HEK293 (cell line): ENCODE results near the gene CKS2.

ENCODE experiments used
- GLI2 ChIP-seq: fragments of 450-650 bp; formaldehyde crosslinking; IDR thresholded peaks from 2 replicates; pipeline ENCODE4; 2017; ENCODE audit warnings: missing biosample characterization, missing genetic modification characterization, low read depth, borderline replicate concordance
- HOXC10 ChIP-seq: sonication (generic); formaldehyde crosslinking; IDR thresholded peaks from 2 replicates; pipeline ENCODE4 v1.8.1; 2023; ENCODE audit warnings: mild to moderate bottlenecking, missing genetic modification reagents
- HOXD13 ChIP-seq: sonication (generic); formaldehyde crosslinking; IDR thresholded peaks from 2 replicates; pipeline ENCODE4 v1.8.0; 2022; ENCODE audit warnings: missing genetic modification reagents, borderline replicate concordance
- MEIS1 ChIP-seq: sonication (generic); formaldehyde crosslinking; IDR thresholded peaks from 2 replicates; pipeline ENCODE4 v1.8.1; 2022; ENCODE audit warnings: missing genetic modification reagents, mild to moderate bottlenecking, borderline replicate concordance
- PBX3 ChIP-seq: sonication (generic); formaldehyde crosslinking; IDR thresholded peaks from 2 replicates; pipeline ENCODE4 v1.8.1; 2022; ENCODE audit warnings: mild to moderate bottlenecking, moderate library complexity, missing genetic modification reagents
- PRDM1 ChIP-seq: fragments of 450-650 bp; formaldehyde crosslinking; IDR thresholded peaks from 2 replicates; pipeline ENCODE4; 2016; ENCODE audit warnings: missing biosample characterization, missing genetic modification characterization
- SP7 ChIP-seq: fragments of 450-650 bp; formaldehyde crosslinking; IDR thresholded peaks from 2 replicates; pipeline ENCODE4 v1.5.1; 2016; ENCODE audit warnings: missing biosample characterization, missing genetic modification characterization
- ZBTB44 ChIP-seq: fragments of 450-650 bp; IDR thresholded peaks from 2 replicates; pipeline ENCODE4 v1.5.1; 2018; ENCODE audit warnings: missing biosample characterization, mild to moderate bottlenecking, missing genetic modification characterization
- ZBTB7A ChIP-seq: fragments of 450-650 bp; formaldehyde crosslinking; IDR thresholded peaks from 2 replicates; pipeline ENCODE4 v1.5.1; 2016; ENCODE audit warnings: low read depth, missing biosample characterization, missing genetic modification characterization
- ZBTB8A ChIP-seq: fragments of 450-650 bp; formaldehyde crosslinking; IDR thresholded peaks from 2 replicates; pipeline ENCODE4 v1.5.1; 2016; ENCODE audit warnings: missing biosample characterization, missing genetic modification characterization
- ZEB2 ChIP-seq: fragments of 450-650 bp; formaldehyde crosslinking; IDR thresholded peaks from 2 replicates; pipeline ENCODE4 v1.5.1; 2016; ENCODE audit warnings: missing biosample characterization, missing genetic modification characterization
- ZNF146 ChIP-seq: fragments of 450-650 bp; formaldehyde crosslinking; IDR thresholded peaks from 2 replicates; pipeline ENCODE4 v1.5.1; 2016; ENCODE audit warnings: missing biosample characterization, missing genetic modification characterization
- ZNF473 ChIP-seq: fragments of 450-650 bp; formaldehyde crosslinking; IDR thresholded peaks from 2 replicates; pipeline ENCODE4 v1.5.1; 2017; ENCODE audit warnings: missing biosample characterization, missing genetic modification characterization
- ZNF510 ChIP-seq: fragments of 450-650 bp; formaldehyde crosslinking; IDR thresholded peaks from 2 replicates; pipeline ENCODE4 v1.5.1; 2018; ENCODE audit warnings: mild to moderate bottlenecking, missing genetic modification characterization, missing biosample characterization; ENCODE audit not compliant: insufficient replicate concordance
- ZNF555 ChIP-seq: fragments of 450-650 bp; formaldehyde crosslinking; conservative IDR thresholded peaks from 2 replicates; pipeline ENCODE4 v1.5.1; 2017; ENCODE audit warnings: missing biosample characterization, mild to moderate bottlenecking, missing genetic modification characterization, inconsistent platforms
- ZNF558 ChIP-seq: fragments of 450-650 bp; formaldehyde crosslinking; IDR thresholded peaks from 2 replicates; pipeline ENCODE4 v1.5.1; 2016; ENCODE audit warnings: missing biosample characterization, missing genetic modification characterization
- ZNF560 ChIP-seq: fragments of 450-650 bp; formaldehyde crosslinking; IDR thresholded peaks from 2 replicates; pipeline ENCODE4 v1.5.1; 2017; ENCODE audit warnings: missing biosample characterization, missing genetic modification characterization, borderline replicate concordance
- ZNF561 ChIP-seq: fragments of 450-650 bp; IDR thresholded peaks from 2 replicates; pipeline ENCODE4 v1.5.1; 2018; ENCODE audit warnings: missing biosample characterization, missing genetic modification characterization, borderline replicate concordance
- ZNF600 ChIP-seq: fragments of 450-650 bp; formaldehyde crosslinking; IDR thresholded peaks from 2 replicates; pipeline ENCODE4 v1.5.1; 2016; ENCODE audit warnings: missing biosample characterization, missing genetic modification characterization
- ZNF623 ChIP-seq: fragments of 450-650 bp; formaldehyde crosslinking; IDR thresholded peaks from 2 replicates; pipeline ENCODE4 v1.5.1; 2016; ENCODE audit warnings: missing biosample characterization, missing genetic modification characterization
- ZNF639 ChIP-seq: fragments of 450-650 bp; formaldehyde crosslinking; IDR thresholded peaks from 2 replicates; pipeline ENCODE4 v1.5.1; 2016; ENCODE audit warnings: missing biosample characterization, missing genetic modification characterization
- ZNF776 ChIP-seq: fragments of 450-650 bp; formaldehyde crosslinking; IDR thresholded peaks from 2 replicates; pipeline ENCODE4 v1.5.0; 2017; ENCODE audit warnings: missing biosample characterization, missing genetic modification characterization, borderline replicate concordance
- ZNF791 ChIP-seq: fragments of 450-650 bp; formaldehyde crosslinking; IDR thresholded peaks from 2 replicates; pipeline ENCODE4 v1.5.1; 2016; ENCODE audit warnings: missing biosample characterization, missing genetic modification characterization
- ZNF837 ChIP-seq: fragments of 450-650 bp; formaldehyde crosslinking; IDR thresholded peaks from 2 replicates; pipeline ENCODE4 v1.5.1; 2016; ENCODE audit warnings: missing biosample characterization, missing genetic modification characterization
- ZSCAN16 ChIP-seq: fragments of 450-650 bp; formaldehyde crosslinking; IDR thresholded peaks from 2 replicates; pipeline ENCODE4 v1.5.1; 2016; ENCODE audit warnings: missing biosample characterization, missing genetic modification characterization
- TF ChIP-seq, protein P1 (sequence below): fragments of 450-650 bp; formaldehyde crosslinking; IDR thresholded peaks from 2 replicates; pipeline ENCODE4 v1.5.0; 2017; ENCODE audit warnings: missing biosample characterization, missing genetic modification characterization, borderline replicate concordance
- TF ChIP-seq, protein P2 (sequence below): fragments of 450-650 bp; formaldehyde crosslinking; IDR thresholded peaks from 2 replicates; pipeline ENCODE4 v1.5.1; 2016; ENCODE audit warnings: missing biosample characterization, missing genetic modification characterization, low read depth
- TF ChIP-seq, protein P3 (sequence below): fragments of 450-650 bp; formaldehyde crosslinking; IDR thresholded peaks from 2 replicates; pipeline ENCODE4 v1.5.1; 2017; ENCODE audit warnings: missing biosample characterization, missing genetic modification characterization

The CKS2 gene

GRCh38 chr9:89319015-89319905, 8.3 kb downstream of the CKS2 start (continued):
- TF ChIP-seq ZBTB44 (tag by site-specific recombination) (no peak), ZNF600 (no peak), ZNF558 (tag by site-specific recombination) (0 out of 2 replicates have a peak, but pooled peaks have one; percentile 17), GLI2 (tag by site-specific recombination) (no peak), PRDM1 (peak; percentile 34; the same call in 1 of the 2 replicates), PBX3 (CRISPR knock-in tag) (no peak), ZNF473 (no peak), ZNF837 (tag by site-specific recombination) (no peak), ZEB2 (tag by site-specific recombination) (peak; percentile 61), ZNF560 (tag by site-specific recombination) (no peak), HOXD13 (no peak), HOXC10 (no peak), ZNF510 (tag by site-specific recombination) (no peak), ZNF791 (tag by site-specific recombination) (no peak), SP7 (no peak), ZNF555 (no peak), ZSCAN16 (tag by site-specific recombination) (no peak), ZNF776 (tag by site-specific recombination) (no peak), ZBTB8A (tag by site-specific recombination) (no peak), ZNF623 (tag by site-specific recombination) (no peak), ZBTB7A (tag by site-specific recombination) (no peak), ZNF146 (tag by site-specific recombination) (no peak), MEIS1 (CRISPR knock-in tag) (no peak), ZNF639 (tag by site-specific recombination) (0 out of 2 replicates have a peak, but pooled peaks have one; percentile 30), ZNF561 (tag by site-specific recombination) (no peak)
- TF ChIP-seq, protein P1, sequence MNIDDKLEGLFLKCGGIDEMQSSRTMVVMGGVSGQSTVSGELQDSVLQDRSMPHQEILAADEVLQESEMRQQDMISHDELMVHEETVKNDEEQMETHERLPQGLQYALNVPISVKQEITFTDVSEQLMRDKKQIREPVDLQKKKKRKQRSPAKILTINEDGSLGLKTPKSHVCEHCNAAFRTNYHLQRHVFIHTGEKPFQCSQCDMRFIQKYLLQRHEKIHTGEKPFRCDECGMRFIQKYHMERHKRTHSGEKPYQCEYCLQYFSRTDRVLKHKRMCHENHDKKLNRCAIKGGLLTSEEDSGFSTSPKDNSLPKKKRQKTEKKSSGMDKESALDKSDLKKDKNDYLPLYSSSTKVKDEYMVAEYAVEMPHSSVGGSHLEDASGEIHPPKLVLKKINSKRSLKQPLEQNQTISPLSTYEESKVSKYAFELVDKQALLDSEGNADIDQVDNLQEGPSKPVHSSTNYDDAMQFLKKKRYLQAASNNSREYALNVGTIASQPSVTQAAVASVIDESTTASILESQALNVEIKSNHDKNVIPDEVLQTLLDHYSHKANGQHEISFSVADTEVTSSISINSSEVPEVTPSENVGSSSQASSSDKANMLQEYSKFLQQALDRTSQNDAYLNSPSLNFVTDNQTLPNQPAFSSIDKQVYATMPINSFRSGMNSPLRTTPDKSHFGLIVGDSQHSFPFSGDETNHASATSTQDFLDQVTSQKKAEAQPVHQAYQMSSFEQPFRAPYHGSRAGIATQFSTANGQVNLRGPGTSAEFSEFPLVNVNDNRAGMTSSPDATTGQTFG (tag by site-specific recombination): no peak
- TF ChIP-seq, protein P2, sequence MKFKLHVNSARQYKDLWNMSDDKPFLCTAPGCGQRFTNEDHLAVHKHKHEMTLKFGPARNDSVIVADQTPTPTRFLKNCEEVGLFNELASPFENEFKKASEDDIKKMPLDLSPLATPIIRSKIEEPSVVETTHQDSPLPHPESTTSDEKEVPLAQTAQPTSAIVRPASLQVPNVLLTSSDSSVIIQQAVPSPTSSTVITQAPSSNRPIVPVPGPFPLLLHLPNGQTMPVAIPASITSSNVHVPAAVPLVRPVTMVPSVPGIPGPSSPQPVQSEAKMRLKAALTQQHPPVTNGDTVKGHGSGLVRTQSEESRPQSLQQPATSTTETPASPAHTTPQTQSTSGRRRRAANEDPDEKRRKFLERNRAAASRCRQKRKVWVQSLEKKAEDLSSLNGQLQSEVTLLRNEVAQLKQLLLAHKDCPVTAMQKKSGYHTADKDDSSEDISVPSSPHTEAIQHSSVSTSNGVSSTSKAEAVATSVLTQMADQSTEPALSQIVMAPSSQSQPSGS (tag by site-specific recombination): peak; percentile 90; the same call in 1 of the 2 replicates
- TF ChIP-seq, protein P3, sequence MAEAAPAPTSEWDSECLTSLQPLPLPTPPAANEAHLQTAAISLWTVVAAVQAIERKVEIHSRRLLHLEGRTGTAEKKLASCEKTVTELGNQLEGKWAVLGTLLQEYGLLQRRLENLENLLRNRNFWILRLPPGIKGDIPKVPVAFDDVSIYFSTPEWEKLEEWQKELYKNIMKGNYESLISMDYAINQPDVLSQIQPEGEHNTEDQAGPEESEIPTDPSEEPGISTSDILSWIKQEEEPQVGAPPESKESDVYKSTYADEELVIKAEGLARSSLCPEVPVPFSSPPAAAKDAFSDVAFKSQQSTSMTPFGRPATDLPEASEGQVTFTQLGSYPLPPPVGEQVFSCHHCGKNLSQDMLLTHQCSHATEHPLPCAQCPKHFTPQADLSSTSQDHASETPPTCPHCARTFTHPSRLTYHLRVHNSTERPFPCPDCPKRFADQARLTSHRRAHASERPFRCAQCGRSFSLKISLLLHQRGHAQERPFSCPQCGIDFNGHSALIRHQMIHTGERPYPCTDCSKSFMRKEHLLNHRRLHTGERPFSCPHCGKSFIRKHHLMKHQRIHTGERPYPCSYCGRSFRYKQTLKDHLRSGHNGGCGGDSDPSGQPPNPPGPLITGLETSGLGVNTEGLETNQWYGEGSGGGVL (tag by site-specific recombination): no peak
